Hematopoietic multipotent progenitor cell treated with erythropoietin and hydrocortisone succinate and interleukin-3 and kit ligand, for 17 days (in vitro differentiated cells): ENCODE measurements around the gene DAGLB.
A peak's percentile ranks its signal among the peaks of the same experiment; 100 is the strongest.
"Not testable (repeated sequence)": the region's sequence is repeated elsewhere in the genome, so short reads cannot be mapped to it uniquely, and the experiment has no call there.

Experiments
- DNase-seq: peaks from one replicate; pipeline ENCODE4 v3.0.0-alpha.2; 2015; ENCODE audit warnings: low spot score

Gene DAGLB

GRCh38 chr7:6447581-6448199 lies at the start of gene DAGLB:
DAGLB (minus strand) TSS chr7:6447954; CDS start chr7:6447842, 112 bp downstream.
- peak; percentile 99 for DNase-seq

GRCh38 chr7:6497637-6497905 lies 49.8 kb upstream of the DAGLB start:
- DNase-seq, result no peak

GRCh38 chr7:6496842-6497636 lies 49.3 kb upstream of the DAGLB start:
- no peak for DNase-seq

- no peak for DNase-seq
Measured at GRCh38 chr7:6495597-6496262, 48.0 kb upstream of the DAGLB start.

GRCh38 chr7:6494365-6494764 lies 46.6 kb upstream of the DAGLB start:
- DNase-seq, result no peak

- no peak for DNase-seq
Measured at GRCh38 chr7:6491194-6491593, 43.4 kb upstream of the DAGLB start.

- DNase-seq, result no peak
Measured at GRCh38 chr7:6489612-6490011, 41.9 kb upstream of the DAGLB start.

- DNase-seq, result no peak
Measured at GRCh38 chr7:6487184-6487545, 39.4 kb upstream of the DAGLB start.

- no peak for DNase-seq
Measured at GRCh38 chr7:6486438-6487183, 38.9 kb upstream of the DAGLB start.

- no peak for DNase-seq
Measured at GRCh38 chr7:6482743-6483119, 35.0 kb upstream of the DAGLB start.

GRCh38 chr7:6482307-6482706 lies 34.6 kb upstream of the DAGLB start:
- no peak for DNase-seq

GRCh38 chr7:6481445-6481844 lies 33.7 kb upstream of the DAGLB start:
- DNase-seq, result no peak

- no peak for DNase-seq
Measured at GRCh38 chr7:6480323-6480660, 32.5 kb upstream of the DAGLB start.

- DNase-seq, result no peak
Measured at GRCh38 chr7:6479067-6479466, 31.3 kb upstream of the DAGLB start.

GRCh38 chr7:6478186-6478585 lies 30.4 kb upstream of the DAGLB start:
- DNase-seq, result no peak

GRCh38 chr7:6477318-6477660 lies 29.5 kb upstream of the DAGLB start:
- DNase-seq, result no peak

GRCh38 chr7:6476596-6477317 lies 29.0 kb upstream of the DAGLB start:
- no peak for DNase-seq

- DNase-seq, result no peak
Measured at GRCh38 chr7:6475433-6476186, 27.9 kb upstream of the DAGLB start.

- DNase-seq, result no peak
Measured at GRCh38 chr7:6465862-6466261, 18.1 kb upstream of the DAGLB start.

GRCh38 chr7:6463609-6464008 lies 15.9 kb upstream of the DAGLB start:
- DNase-seq, result not testable (repeated sequence)

- no peak for DNase-seq
Measured at GRCh38 chr7:6461946-6462550, 14.3 kb upstream of the DAGLB start.
